Endothelial cell of umbilical vein (primary cell): ENCODE measurements around the gene RSRC1.

ENCODE experiments used
- CTCF ChIP-seq, 2 donors: IDR thresholded peaks; 1 replicate in 1 of 2; 2 replicates in 1 of 2; pipeline ENCODE4 v1.5.1; 2011; ENCODE audit warnings: low read length in 2 of 2, mild to moderate bottlenecking in 2 of 2, moderate library complexity in 2 of 2, control low read depth in 1 of 2, inconsistent platforms in 1 of 2, low read depth in 1 of 2; ENCODE audit not compliant: insufficient read depth in 1 of 2; ENCODE audit errors: extremely low read depth in 1 of 2
- EZH2 ChIP-seq: IDR thresholded peaks from 2 replicates; pipeline ENCODE4 v1.6.1; 2012; ENCODE audit warnings: borderline replicate concordance, low read depth, mild to moderate bottlenecking, moderate library complexity, low read length, inconsistent platforms; ENCODE audit not compliant: severe bottlenecking
- JUN ChIP-seq: IDR thresholded peaks from 2 replicates; pipeline ENCODE4 v1.6.1; 2011; ENCODE audit warnings: borderline replicate concordance, low read depth; ENCODE audit not compliant: insufficient read length, insufficient read depth

DNA sequence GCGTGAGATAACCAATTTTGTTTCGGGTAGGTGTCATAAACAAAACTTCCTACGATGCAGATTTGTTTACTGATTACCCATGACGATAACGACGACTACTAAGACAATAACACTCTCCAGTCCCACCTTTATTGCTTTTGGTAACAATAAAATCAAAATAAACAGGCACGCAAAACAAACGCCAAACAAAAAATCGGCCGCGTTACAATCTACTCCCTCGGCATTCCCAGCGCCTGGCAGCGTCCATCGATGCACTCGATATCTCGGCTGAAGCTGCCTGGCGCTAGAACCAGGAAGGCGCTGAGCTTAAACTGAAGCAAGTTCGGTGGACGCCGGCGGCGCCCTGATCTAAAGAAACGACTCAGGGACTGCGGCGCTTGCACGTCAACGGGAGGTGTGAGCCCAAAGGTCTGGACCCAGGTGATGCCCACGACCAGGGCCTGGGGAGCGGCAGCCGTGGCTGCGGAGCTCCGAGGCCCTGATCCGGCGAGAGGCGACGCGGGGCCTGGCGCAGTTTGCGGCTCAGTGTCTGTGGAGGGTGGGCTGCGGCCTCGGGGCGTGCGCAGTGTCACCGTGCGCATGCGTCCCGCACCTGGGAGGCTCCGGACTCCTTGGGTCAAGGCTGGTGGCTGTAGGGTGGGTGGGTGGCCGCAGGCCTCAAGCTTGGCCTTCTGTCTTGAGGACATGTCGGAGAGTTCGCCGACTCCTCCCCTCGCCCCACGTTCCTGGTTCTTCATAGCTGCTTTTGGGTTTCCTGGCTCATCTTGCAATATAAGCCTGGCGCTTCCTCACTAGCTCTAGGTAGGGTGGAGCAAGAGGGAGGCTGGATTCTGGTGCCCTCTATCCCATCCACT is at the start of gene RSRC1:
- TF ChIP-seq EZH2 (no peak), CTCF (IDR thresholded peaks at IDR 0.05; ENCODE audit: extremely low read depth in 1 of 2, insufficient read depth in 1 of 2, low read depth in 1 of 2, low read length in 2 of 2) (no peak), JUN (no peak)
